Prostate gland (tissue), 2 donors: ENCODE results near the gene TKFC.

Source experiments
- POLR2A ChIP-seq: fragments of 450-650 bp; IDR thresholded peaks from one replicate; pipeline ENCODE4 v1.6.1; 2016; ENCODE audit warnings: antibody characterized with exemption, mild to moderate bottlenecking
- TF ChIP-seq, protein P1 (sequence below), 4 experiments: fragments of 200-600 bp in 2 of 4; fragments of 450-650 bp in 2 of 4; sonication (generic) in 2 of 4; IDR thresholded peaks; 1 replicate in 3 of 4; 2 replicates in 1 of 4; pipeline ENCODE4 v1.5.1; 2016 to 2019; ENCODE audit warnings: antibody characterized with exemption in 4 of 4, mild to moderate bottlenecking in 2 of 4, moderate library complexity in 2 of 4

GRCh38 chr11:61370349-61371005 lies 37.4 kb downstream of the TKFC start:
- TF ChIP-seq, protein P1, sequence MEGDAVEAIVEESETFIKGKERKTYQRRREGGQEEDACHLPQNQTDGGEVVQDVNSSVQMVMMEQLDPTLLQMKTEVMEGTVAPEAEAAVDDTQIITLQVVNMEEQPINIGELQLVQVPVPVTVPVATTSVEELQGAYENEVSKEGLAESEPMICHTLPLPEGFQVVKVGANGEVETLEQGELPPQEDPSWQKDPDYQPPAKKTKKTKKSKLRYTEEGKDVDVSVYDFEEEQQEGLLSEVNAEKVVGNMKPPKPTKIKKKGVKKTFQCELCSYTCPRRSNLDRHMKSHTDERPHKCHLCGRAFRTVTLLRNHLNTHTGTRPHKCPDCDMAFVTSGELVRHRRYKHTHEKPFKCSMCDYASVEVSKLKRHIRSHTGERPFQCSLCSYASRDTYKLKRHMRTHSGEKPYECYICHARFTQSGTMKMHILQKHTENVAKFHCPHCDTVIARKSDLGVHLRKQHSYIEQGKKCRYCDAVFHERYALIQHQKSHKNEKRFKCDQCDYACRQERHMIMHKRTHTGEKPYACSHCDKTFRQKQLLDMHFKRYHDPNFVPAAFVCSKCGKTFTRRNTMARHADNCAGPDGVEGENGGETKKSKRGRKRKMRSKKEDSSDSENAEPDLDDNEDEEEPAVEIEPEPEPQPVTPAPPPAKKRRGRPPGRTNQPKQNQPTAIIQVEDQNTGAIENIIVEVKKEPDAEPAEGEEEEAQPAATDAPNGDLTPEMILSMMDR (IDR thresholded peaks at IDR 0.05), result no peak
- no peak for TF ChIP-seq POLR2A
